CD4-positive, alpha-beta T cell treated with Interleukin-6 for 4 hours (primary cell): ENCODE measurements around the gene OTULIN.

ENCODE experiments used
- DNase-seq: peaks from one replicate; pipeline ENCODE4 v3.0.0-alpha.2; 2020; ENCODE audit warnings: mixed read lengths

OTULIN gene

DNA sequence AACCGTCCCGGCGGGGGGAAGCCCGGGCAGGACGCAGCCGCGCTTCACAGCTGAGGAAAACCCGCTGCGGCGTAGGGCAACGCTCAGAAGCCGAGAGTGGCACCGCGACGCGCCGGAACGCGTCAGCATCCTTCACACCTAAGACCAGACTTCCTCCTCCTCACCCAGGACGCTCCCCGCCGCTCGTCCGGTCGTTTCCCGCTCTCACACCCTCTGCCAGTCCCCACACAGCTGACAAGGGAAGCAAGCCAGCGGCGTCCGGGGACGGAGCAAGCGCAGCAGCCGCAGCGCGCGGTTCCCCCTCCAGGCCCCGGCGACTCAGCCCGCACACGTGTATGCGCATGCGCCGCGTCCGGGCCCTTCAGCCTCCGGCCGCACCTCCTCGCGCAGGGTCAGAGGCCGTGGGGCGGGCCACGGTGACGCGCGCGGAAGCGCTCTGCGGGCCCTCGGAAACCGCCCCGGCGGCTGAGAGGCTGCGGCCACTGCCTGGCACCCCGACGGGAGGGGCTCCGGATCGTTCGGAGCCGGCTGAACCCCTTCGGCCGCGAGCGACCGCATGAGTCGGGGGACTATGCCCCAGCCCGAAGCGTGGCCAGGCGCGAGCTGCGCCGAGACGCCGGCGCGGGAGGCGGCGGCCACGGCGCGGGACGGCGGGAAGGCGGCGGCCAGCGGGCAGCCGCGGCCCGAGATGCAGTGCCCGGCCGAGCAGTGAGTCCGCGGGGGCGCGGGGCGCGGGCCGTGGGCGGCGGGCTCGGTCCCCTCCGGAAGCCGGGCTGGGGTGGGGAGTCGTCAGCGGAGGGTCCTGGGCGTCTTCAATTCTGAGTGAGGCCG is at the start of gene OTULIN:
Gene OTULIN, plus strand, starts transcription at position 449 of the 831 bp plus-strand sequence. Its CDS starts 108 bp downstream, at position 557.
- peak; percentile 88 for DNase-seq

DNA sequence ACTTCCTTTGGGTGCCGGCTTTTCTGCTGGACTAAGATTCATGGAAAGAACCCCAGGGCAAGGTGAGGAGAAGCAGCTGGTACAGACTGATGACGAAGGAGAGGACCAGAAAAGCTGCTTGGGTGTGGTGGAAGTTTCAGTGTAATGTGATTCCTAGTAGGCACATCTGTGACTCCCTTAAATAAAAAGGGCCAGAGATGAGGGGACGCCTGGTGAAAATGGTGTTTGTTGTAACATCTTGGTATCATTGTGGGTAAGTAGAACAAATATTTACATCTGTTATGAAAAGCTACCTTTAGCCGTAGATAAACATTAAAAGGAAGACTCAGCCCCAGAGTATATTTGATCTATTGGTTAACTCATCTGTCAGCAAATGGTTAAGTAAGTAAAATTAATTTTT is 49.2 kb upstream of the OTULIN start:
- no peak for DNase-seq

DNA sequence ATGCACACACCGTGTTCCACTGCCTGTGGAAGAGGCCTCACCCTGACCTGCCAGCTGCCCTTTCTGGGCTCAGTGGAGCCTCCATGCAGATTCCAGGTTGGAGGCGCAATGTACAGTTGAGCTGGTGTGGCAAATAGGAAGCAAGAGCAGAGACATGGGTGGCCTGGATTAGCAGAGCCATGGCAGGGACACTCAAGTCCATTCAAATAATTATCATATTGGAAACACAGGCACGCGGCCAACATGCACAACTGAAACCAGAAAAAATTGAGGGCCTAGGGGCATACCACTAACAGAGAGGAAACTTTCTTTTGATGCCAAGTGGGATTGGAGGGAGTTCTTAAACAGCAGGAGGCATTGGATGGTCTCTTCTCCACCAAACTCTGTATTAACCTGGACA is 47.1 kb upstream of the OTULIN start:
- DNase-seq, result no peak

DNA sequence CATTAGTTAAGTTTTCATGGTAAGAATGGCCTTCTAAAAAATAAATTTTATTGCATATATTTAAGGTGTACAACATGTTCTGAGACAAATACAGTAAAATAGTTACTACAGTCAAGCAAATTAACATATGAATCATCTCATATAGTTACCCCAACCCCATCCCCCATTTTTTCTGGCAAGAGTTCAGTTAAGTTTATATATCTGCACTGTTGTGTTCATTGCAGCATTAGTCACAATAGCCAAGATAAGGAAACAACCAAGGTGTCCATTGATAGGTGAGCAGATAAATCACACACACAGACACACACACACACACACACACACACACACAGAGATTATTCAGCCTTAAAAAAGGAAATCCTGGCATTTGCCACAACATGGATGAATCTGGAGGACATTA is 37.2 kb upstream of the OTULIN start:
- no peak for DNase-seq

DNA sequence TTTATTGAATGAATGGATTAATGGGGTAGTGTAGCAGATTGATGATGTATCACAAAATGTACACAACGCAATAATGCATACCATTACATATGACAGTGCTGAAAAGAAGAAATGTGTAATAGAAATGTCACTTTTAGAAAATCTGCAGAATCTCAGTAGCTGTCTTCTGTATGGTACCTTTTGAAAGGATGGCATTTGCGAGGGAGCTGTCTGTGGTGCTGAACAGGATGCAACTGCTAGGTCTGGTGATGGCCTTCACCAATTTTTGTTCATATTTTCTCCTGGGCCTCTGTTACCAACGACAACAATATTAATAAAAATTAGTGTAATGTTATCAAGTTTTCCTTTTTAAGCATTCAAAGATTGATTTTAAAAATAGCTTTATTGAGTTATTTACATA is 36.2 kb upstream of the OTULIN start:
- DNase-seq, result peak; percentile 66

GRCh38 chr5:14630671-14631070 is 33.8 kb upstream of the OTULIN start:
- no peak for DNase-seq

- DNase-seq, result no peak
Measured at GRCh38 chr5:14635656-14636055, 28.9 kb upstream of the OTULIN start.

GRCh38 chr5:14640765-14641164 is 23.8 kb upstream of the OTULIN start:
- DNase-seq, result no peak

DNA sequence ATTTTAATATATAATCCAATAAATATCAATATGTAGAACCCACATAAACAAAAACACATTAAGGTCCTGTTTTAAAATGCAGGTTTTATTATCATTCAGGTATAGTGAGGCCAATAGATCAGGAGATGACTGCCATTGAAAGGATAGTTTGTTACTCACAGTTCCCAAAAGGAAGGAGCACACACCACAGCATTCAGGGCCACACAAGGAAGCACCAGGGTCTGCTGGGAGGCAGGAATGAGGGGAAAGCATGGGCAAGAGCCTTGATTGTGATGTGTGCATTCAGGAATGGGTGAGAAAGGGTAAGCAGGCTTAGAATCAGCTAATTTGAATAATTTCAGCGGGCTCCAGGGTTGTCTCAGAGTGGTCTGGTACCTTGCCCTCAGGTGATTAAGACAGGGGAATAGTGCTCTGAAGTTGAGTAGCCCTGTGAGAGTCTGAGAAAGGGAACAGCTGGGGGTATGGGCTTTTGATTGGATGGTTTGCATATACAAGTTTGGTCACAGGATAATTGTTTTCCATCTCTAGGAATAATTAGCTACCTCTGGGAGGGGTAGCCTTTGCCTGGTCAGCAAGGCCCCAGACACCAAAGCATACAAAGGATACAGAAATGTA is 19.8 kb upstream of the OTULIN start:
- no peak for DNase-seq

DNA sequence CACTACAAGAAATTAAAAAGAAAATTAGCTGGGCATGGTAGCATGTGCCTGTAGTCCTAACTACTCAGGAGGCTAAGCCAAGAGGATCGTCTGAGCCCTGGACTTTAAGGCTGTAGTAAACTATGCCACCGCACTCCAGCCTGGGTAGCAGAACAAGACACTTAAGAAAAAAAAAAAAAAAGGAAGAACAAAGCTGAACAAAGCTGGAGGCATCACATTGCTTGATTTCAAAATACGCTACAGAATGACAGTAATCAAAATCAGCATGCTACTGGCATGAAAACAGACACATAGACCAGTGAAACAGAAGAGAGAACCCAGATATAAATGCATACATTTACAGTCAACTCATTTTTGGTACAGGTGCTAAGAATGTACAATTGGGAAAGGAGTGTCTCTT is 14.5 kb upstream of the OTULIN start:
- no peak for DNase-seq

DNA sequence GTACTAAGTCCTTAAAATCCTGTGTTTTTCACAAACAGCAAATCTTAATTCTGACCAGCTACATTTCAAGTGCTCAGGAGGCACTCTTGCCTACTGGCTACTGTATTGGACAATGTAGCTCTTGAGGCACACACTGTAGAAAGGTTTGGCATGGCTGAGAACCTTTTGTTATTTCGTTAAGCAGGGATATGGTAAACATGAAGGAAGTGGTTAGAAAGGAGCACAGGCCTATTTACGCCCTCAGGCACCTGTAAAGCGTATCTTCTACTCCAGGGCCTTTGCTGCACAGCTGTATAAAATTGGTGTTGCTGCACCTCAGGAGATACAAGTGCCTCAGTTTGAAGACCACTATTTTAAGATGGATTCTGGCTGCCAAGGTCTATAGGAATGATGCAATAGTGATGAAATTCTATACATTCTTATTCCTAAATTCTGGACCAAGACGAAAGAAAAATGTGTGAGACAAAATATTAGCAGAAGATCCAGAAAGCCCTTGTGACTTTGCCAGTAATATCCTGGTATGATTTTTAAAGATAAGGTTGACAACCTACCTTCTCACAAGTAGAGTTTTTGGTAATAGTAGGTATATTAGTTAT is 9.3 kb upstream of the OTULIN start:
- no peak for DNase-seq

GRCh38 chr5:14656898-14657297 is 7.6 kb upstream of the OTULIN start:
- DNase-seq, result no peak

- no peak for DNase-seq
Measured at GRCh38 chr5:14659821-14660607, 4.5 kb upstream of the OTULIN start.

DNA sequence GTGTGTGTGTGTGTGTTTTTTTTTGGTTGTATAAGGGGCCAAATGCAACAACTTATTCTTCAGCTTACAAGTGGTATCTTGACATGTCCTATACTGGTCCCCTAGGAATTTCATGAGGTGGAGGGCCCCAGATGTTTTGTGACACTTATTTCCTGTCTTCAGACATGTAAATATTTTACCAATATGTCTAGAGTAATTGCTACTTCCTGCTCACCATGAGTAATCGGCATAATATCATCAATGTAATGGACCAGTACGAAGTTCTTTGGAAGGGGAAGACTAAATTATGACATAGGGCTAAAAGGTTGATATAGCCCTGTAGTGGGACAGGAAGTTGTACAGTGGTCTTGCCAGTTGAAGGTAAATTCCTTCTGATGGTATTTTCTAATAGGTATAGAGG is 3.7 kb upstream of the OTULIN start:
- DNase-seq, result no peak

DNA sequence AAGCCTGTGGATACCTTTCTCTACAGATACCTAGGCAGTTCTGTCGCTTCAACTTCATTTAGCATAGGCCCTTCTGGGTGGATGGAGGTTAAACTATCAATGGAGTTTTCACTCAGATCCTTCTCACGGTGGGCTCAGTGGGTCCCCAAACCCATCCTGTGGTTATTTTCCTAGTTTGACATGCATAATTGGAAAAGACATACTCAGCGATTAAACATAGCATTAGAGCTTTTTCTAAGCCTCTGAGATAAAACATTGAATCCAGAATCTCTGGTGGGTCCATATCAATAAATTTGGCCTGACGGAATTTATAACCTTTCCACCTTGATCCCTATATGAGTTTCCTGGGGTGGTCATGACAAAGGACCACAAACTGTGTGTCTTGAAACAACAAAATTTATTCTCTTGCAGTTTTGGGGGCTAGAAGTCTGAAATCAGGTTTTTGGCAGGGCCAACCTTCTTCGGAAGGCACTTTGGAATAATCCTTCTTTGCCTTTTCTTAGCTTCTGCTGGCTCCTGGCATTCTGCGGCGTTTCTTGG is 1.7 kb upstream of the OTULIN start:
- DNase-seq, result no peak

DNA sequence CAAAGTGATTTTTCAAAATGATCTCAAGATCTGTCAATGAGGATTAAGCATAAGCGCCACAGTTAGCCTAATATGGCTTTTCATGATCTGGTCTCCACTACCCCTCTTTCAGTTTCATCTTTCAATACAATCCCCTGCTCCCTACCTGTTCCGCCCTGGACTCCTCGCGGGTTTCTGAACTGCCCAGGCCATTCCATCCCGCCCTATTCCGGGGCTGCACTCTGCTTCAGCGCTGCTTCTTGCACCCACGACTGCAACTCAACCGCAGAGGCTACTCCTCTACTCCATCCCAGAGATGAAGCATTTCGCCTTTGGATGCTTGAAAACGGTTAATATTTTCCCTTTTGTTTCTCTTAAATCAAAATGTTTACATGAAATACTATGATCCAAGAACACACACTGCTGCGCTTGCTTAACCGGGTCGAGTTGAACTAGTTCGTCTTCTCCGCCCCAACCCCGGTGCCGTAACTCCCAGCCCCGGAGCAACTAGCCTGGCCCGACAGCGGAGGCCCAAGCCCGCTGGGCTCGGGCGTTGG is 716 bp upstream of the OTULIN start:
- peak; percentile 20 for DNase-seq

DNA sequence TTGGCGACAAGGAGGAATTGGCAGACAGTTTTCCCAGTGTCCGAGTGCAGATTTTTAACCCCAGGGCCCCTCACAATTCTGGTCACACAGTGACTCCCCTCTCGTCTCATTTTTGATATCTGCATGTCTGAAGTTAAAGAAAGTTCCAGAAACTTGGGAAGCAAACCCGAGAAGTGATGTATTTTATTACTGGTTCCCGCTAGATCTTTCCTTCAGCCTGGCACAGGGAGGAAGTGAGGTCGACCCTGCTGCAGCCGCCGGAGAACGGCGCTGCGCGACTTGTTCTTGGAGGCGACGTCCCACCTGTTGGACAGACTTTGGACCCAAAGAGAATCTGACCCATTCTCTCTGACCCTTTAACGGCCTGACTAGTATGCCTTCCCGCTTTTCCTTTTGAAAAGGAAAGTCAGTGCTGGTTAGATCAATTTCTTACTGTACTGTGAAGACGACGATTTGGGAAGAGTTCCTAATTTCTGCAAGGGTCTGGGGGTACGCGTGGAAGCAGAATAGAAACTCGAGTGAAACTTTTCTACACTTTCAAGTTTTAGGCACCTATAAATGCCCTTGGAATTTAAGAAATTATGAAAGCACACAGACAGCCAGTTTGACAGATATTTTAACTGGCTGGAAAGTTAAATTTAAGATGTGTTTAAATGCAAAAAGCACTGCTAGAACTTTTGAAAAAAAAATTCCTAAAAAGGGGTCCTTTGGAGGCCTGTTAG is 744 bp downstream of the OTULIN start:
- peak; percentile 35 for DNase-seq

- DNase-seq, result peak; percentile 59
Measured at GRCh38 chr5:14665949-14666348, 1.4 kb downstream of the OTULIN start.

DNA sequence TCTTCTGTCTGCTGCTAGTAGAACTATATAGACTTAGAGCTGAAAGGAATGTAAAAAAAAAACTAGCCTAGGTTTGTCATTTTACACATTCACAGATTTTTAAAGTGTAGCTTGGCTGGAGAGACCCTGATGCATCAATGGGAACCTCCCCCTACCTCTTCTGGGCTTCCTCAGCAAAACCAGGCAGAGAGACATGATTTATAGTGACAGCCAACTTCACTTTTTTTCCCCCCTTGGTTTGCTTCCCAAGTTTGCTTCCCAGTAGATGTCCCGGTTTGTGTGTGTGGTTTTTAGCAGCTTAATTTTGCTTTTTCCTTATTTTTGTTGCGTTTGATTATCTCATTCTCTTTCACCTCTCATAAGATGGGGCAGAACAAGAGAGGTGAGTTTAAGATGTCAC is 1.8 kb downstream of the OTULIN start:
- no peak for DNase-seq

DNA sequence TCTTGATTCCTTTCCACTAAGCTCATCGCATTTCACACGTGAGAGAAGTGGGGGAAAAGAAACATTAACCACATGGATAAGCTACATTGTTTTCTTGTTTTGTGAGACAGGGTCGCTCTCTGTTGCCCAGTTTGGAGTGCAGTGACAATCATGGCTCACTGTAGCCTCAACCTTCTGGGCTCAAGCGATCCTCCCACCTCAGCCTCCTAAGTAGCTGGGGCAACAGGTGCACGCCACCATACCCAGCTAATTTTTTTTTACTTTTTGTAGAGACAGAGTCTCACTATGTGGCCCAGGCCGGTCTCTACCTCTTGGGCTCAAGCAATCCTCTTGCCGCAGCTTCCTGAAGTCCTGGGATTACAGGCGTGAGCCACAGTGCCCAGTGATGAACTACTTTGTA is 2.8 kb downstream of the OTULIN start:
- DNase-seq, result no peak

DNA sequence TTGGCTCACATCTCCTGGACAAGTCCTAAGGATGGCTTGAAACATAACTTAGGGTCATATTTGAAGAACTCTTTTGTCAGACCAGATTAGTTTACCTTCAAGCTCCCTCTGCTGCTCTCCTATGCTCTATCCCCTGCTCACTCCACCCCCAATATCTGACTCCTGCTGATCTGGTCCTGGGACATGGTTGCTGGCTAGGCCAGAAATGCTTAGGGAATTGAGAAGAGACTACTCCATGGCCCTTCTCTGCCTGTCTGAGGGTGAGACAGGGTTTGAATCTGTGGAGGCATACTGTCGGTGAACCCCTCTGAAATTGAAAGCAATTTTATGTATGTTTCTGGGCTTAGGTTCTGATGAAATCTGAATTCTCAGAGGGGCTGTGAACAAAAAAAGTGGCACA is 3.3 kb downstream of the OTULIN start:
- DNase-seq, result no peak

- DNase-seq, result no peak
Measured at GRCh38 chr5:14668181-14668591, 3.7 kb downstream of the OTULIN start.
